Measurements from ENCODE around the gene CSTF3. TPM values are rescaled to one million over a fixed set of nuclear protein-coding genes. Genes with fewer than 3 reads are reported as not detected.

Gene CSTF3
- total and polyA plus RNA-seq, 2 of the 4 experiments (the other 2 are of a cell fraction): 14.5 to 23.4 TPM

- no peak for TF ChIP-seq MXI1 (IDR thresholded peaks at IDR 0.05; ENCODE audit: borderline replicate concordance, low read depth, low read length)
Measured at GRCh38 chr11:33157103-33158027, 3.9 kb downstream of the CSTF3 start (continued).

GRCh38 chr11:33151399-33151798 lies 9.9 kb downstream of the CSTF3 start:
- Histone ChIP-seq H3K36me3 (ENCODE audit: control insufficient read depth, insufficient read depth, low read length) (peaks cover 3% of the 10 kb centered on the region; the same call in 1 of the 2 replicates), H3K27me3 (ENCODE audit: control insufficient read depth, insufficient read depth, low read length) (no peaks in the 10 kb centered on the region), H4K5ac (ENCODE audit: low read depth, low read length) (no peak overlapping the region), H4K20me1 (ENCODE audit: insufficient read depth, low read length) (peaks cover 94% of the 10 kb centered on the region), H2AFZ (replicated peaks; ENCODE audit: low read length, poor library complexity) (no peak overlapping the region), H3K14ac (replicated peaks; ENCODE audit: low read depth, low read length) (no peak overlapping the region), H3K4me2 (ENCODE audit: low read depth, low read length) (no peak overlapping the region), H3K4me3 (ENCODE audit: insufficient read depth, low read depth, low read length) (no peak overlapping the region), H3K4ac (ENCODE audit: low read depth, low read length) (no peak overlapping the region), H3K79me1 (ENCODE audit: low read depth in 1 of 2, low read length in 2 of 2) (peaks cover 10 to 55% of the 10 kb centered on the region in 2 experiments; a peak in 2 of 4 replicates), H3K9ac (ENCODE audit: low read depth, low read length) (no peak overlapping the region), H3K9me3 (ENCODE audit: control insufficient read depth, insufficient read depth, low read length) (no peaks in the 10 kb centered on the region), H3K4me1 (ENCODE audit: control insufficient read depth, insufficient read depth, low read length) (peaks cover 8% of the 10 kb centered on the region), H2BK15ac (ENCODE audit: low read depth, low read length) (no peak overlapping the region), H4K91ac (ENCODE audit: insufficient read depth, low read depth, low read length) (no peak overlapping the region), H3K9me1 (ENCODE audit: insufficient read depth, low read length) (peaks cover 6% of the 10 kb centered on the region), H2AK5ac (ENCODE audit: low read depth, low read length) (no peak overlapping the region), H3K56ac (ENCODE audit: extremely low read depth, insufficient read depth, low read length) (no peak overlapping the region), H3K18ac (ENCODE audit: low read depth, low read length) (no peak overlapping the region), H2BK5ac (ENCODE audit: low read depth, low read length, poor library complexity, severe bottlenecking) (no peak overlapping the region), H4K8ac (ENCODE audit: low read depth in 2 of 2, low read length in 2 of 2) (no peak overlapping the region), H3K23ac (ENCODE audit: low read depth, low read length) (no peak overlapping the region), H3K27ac (ENCODE audit: insufficient read depth, low read length) (no peak overlapping the region), H2BK20ac (ENCODE audit: low read depth, low read length) (no peak overlapping the region), H2BK120ac (ENCODE audit: low read depth, low read length) (no peak overlapping the region), H2AK9ac (replicated peaks; ENCODE audit: low read depth, low read length, poor library complexity) (no peak overlapping the region)
- in situ Hi-C loops (cut with MboI; ENCODE audit: low sequenced_read_pairs): no loop called here
- intact Hi-C loops (cut with micrococcal nuclease): no loop called here
- BruUV-seq (replicated peaks): no TSS peak
- ChIA-PET CTCF (no interaction called here), POLR2A (ENCODE audit: unreplicated experiment) (no interaction called here)
- TF ChIP-seq MAFK (IDR thresholded peaks at IDR 0.05; ENCODE audit: low read depth, low read length): no peak
- DNase-seq (peak; percentile 13), ATAC-seq (ENCODE audit: low read depth) (no peak)
- dilution Hi-C loops (cut with HindIII; ENCODE audit: low sequenced_read_pairs, unreplicated experiment): no loop called here
- WGBS, 2 experiments (ENCODE audit: extremely low coverage in 2 of 2, insufficient read length in 1 of 2): no CpG with 5 or more reads among the region's 5 CpGs
